ENCODE data around the gene DPP10.

DNA sequence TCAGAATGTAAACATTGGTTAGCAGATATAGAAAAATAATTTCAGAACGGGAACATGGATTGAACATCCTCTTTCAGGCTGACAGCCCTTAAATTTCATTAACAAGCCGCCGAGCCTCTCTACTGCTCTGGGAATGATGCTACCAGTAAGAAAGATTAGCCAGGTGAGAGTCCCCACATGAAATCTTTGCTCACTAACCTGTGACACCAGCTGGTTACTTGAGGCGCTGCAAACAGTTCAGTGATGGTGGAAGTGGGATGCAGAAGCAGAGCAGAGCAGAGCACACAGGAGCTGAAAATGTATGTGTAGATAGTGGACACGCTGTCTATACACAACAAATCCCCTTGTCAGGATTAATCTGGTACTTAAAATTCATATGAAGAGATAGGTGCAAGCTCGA, 721.1 kb downstream of the DPP10 start:
- TF ChIP-seq POLR2A (IDR thresholded peaks at IDR 0.05) (no peak), EP300 (IDR thresholded peaks at IDR 0.05) (no peak), POLR2AphosphoS5 (IDR thresholded peaks at IDR 0.05) (no peak)
- TF ChIP-seq, protein P1, sequence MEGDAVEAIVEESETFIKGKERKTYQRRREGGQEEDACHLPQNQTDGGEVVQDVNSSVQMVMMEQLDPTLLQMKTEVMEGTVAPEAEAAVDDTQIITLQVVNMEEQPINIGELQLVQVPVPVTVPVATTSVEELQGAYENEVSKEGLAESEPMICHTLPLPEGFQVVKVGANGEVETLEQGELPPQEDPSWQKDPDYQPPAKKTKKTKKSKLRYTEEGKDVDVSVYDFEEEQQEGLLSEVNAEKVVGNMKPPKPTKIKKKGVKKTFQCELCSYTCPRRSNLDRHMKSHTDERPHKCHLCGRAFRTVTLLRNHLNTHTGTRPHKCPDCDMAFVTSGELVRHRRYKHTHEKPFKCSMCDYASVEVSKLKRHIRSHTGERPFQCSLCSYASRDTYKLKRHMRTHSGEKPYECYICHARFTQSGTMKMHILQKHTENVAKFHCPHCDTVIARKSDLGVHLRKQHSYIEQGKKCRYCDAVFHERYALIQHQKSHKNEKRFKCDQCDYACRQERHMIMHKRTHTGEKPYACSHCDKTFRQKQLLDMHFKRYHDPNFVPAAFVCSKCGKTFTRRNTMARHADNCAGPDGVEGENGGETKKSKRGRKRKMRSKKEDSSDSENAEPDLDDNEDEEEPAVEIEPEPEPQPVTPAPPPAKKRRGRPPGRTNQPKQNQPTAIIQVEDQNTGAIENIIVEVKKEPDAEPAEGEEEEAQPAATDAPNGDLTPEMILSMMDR (IDR thresholded peaks at IDR 0.05), result no peak

Measured in sigmoid colon (tissue), 4 donors.